GM21786 (cell line): ENCODE measurements around the gene SEMA4D.

ENCODE experiments used
- ATAC-seq: cut with Tn5 transposase; IDR thresholded peaks from one replicate; pipeline ENCODE4 v1.9.1; 2021; ENCODE audit not compliant: unreplicated experiment

Gene SEMA4D

GRCh38 chr9:89390068-89390555 is 107.8 kb downstream of the SEMA4D start:
- ATAC-seq: no peak

GRCh38 chr9:89388868-89389177 is 109.1 kb downstream of the SEMA4D start:
- ATAC-seq: no peak

- no peak for ATAC-seq
Observed at GRCh38 chr9:89388084-89388867, 109.6 kb downstream of the SEMA4D start.

- ATAC-seq: no peak
Observed at GRCh38 chr9:89387197-89387849, 110.6 kb downstream of the SEMA4D start.

GRCh38 chr9:89386797-89387196 is 111.1 kb downstream of the SEMA4D start:
- ATAC-seq: no peak

GRCh38 chr9:89386206-89386605 is 111.7 kb downstream of the SEMA4D start:
- ATAC-seq: no peak

GRCh38 chr9:89384783-89385182 is 113.1 kb downstream of the SEMA4D start:
- no peak for ATAC-seq

GRCh38 chr9:89383721-89384300 is 114.1 kb downstream of the SEMA4D start:
- ATAC-seq: no peak

GRCh38 chr9:89383030-89383720 is 114.7 kb downstream of the SEMA4D start:
- no peak for ATAC-seq

- ATAC-seq: no peak
Observed at GRCh38 chr9:89382026-89382986, 115.6 kb downstream of the SEMA4D start.

- no peak for ATAC-seq
Observed at GRCh38 chr9:89381308-89381609, 116.7 kb downstream of the SEMA4D start.

- no peak for ATAC-seq
Observed at GRCh38 chr9:89380437-89381307, 117.2 kb downstream of the SEMA4D start.

- no peak for ATAC-seq
Observed at GRCh38 chr9:89379508-89380115, 118.3 kb downstream of the SEMA4D start.

GRCh38 chr9:89379031-89379430 is 118.9 kb downstream of the SEMA4D start:
- ATAC-seq: no peak

GRCh38 chr9:89378541-89378940 is 119.4 kb downstream of the SEMA4D start:
- no peak for ATAC-seq

- ATAC-seq: no peak
Observed at GRCh38 chr9:89377411-89377810, 120.5 kb downstream of the SEMA4D start.

GRCh38 chr9:89376741-89377351 is 121.1 kb downstream of the SEMA4D start:
- ATAC-seq: no peak

- no peak for ATAC-seq
Observed at GRCh38 chr9:89376286-89376685, 121.6 kb downstream of the SEMA4D start.
